Naive thymus-derived CD8-positive, alpha-beta T cell (primary cell): Measurements from ENCODE around the gene NOC4L. TPM values are rescaled to one million over a fixed set of nuclear protein-coding genes. Genes with fewer than 3 reads are reported as not detected.

Source experiments
- ATAC-seq, 2 donors: fragments of 150-1000 bp; cut with Tn5 transposase in 1 of 2; sonication (Bioruptor Pico), chemical (Tn5 transposase) in 1 of 2; 1 replicate in 1 of 2; 2 replicates in 1 of 2; pipeline ENCODE4 v1.10.0; 2021; ENCODE audit warnings: mild to moderate bottlenecking in 2 of 2, moderate library complexity in 2 of 2
- POLR2A ChIA-PET: fragments of 350-600 bp; sonication (Branson Sonifier 250); formaldehyde crosslinking; loops from one replicate; lab custom pipeline; 2021; ENCODE audit warnings: antibody characterized with exemption; lab: Charles Lee
- DNase-seq, 10 donors: peaks; one replicate each; pipeline versions ENCODE4 v3.0.0 to v3.0.0-alpha.2; 2020 to 2022
- H3K27ac Mint-ChIP-seq, 10 donors: one replicate each; pipeline ENCODE4 v1.8.0; 2020 to 2022; ENCODE audit warnings: mild to moderate bottlenecking in 10 of 10, mixed read lengths in 10 of 10, moderate library complexity in 4 of 10, inconsistent platforms in 1 of 10
- H3K27me3 Mint-ChIP-seq, 5 donors: one replicate each; pipeline ENCODE4 v1.8.0; 2021 to 2022; ENCODE audit warnings: mixed read lengths in 5 of 5
- H3K36me3 Mint-ChIP-seq, 3 donors: one replicate each; pipeline ENCODE4 v1.8.0; 2020 to 2022; ENCODE audit warnings: mixed read lengths in 3 of 3, mild to moderate bottlenecking in 2 of 3, inconsistent platforms in 1 of 3
- H3K4me1 Mint-ChIP-seq, 4 donors: one replicate each; pipeline ENCODE4 v1.8.0; 2021 to 2022; ENCODE audit warnings: mixed read lengths in 4 of 4
- H3K4me3 Mint-ChIP-seq, 10 donors: one replicate each; pipeline ENCODE4 v1.8.0; 2020 to 2022; ENCODE audit warnings: mild to moderate bottlenecking in 10 of 10, mixed read lengths in 10 of 10, moderate library complexity in 6 of 10, inconsistent platforms in 1 of 10
- H3K9me3 Mint-ChIP-seq, 9 donors: one replicate each; pipeline ENCODE4 v1.8.0; 2020 to 2022; ENCODE audit warnings: mixed read lengths in 9 of 9, mild to moderate bottlenecking in 3 of 9, inconsistent platforms in 1 of 9, moderate library complexity in 1 of 9
- polyA plus RNA-seq, 3 donors: library from polyadenylated mRNA; unstranded; fragments of 300-500 nt; fragmentation: Illumina TruSeq; gene quantifications; one replicate each; pipeline ENCODE4 v1.2.3, GENCODE V29; 2021
- total RNA-seq, 8 experiments: library from RNA in 2 of 8; stranded (reverse) in 2 of 8; gene quantifications; one replicate each; pipeline ENCODE4 v1.2.3 and lab custom pipeline; 2021 to 2026

Gene NOC4L
- total and polyA plus RNA-seq, 5 experiments from 2014 or later: 20.0 to 31.2 (median 23.5) TPM

GRCh38 chr12:132169376-132169775 is 25.1 kb downstream of the NOC4L start:
- H3K4me3 Mint-ChIP-seq: no peak overlapping the region
- DNase-seq: peak in 1 of 10 donors; percentile 4
- peaks cover 0 to 15% (median 0%) of the 10 kb centered on the region in 9 donors for H3K9me3 Mint-ChIP-seq
- POLR2A ChIA-PET: no interaction called here
- no peak for ATAC-seq
- H3K4me1 Mint-ChIP-seq: peaks cover 10 to 25% (median 18%) of the 10 kb centered on the region in 4 donors
- H3K36me3 Mint-ChIP-seq: no peaks in the 10 kb centered on the region
- H3K27ac Mint-ChIP-seq: no peak overlapping the region
- peaks cover 0 to 18% (median 2%) of the 10 kb centered on the region in 5 donors for H3K27me3 Mint-ChIP-seq

DNA sequence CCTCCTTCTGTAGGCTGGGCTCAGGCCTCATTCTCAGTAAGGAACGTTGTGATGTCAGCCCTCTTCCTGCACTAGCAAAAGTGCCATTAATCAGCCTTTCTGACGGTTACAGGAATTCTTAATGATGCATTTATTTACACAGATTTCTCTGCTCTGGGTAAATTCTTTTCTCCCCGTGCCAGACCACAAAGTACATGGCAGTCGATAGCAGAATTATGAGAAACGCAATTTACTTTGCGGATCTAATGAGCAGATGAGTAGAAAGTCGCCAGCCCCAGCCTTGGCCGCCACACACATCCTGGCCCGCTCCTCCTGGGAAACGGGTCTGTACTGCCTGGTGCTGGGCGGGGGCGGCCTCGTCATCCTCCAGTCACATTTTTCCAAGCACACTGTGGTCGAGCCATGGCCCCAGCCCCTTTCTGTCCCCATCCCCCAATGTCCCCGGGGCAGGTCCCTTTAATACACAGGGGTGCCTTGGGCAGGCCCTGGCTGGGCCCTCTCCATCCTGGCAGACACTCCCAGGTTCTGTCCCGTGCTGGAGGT is 25.9 kb downstream of the NOC4L start:
- Mint-ChIP-seq H3K4me3 (no peak overlapping the region), H3K9me3 (peaks cover 0 to 15% (median 0%) of the 10 kb centered on the region in 9 donors), H3K27ac (no peak overlapping the region), H3K36me3 (no peaks in the 10 kb centered on the region), H3K4me1 (peaks cover 15 to 29% (median 21%) of the 10 kb centered on the region in 4 donors), H3K27me3 (peaks cover 0 to 23% (median 3%) of the 10 kb centered on the region in 5 donors)
- no peak for DNase-seq
- POLR2A ChIA-PET: interaction anchor here (1.0 kb wide), 1 partner anchor 45 kb away, joined by 5 read pairs; no protein-coding TSS in a partner anchor
- ATAC-seq: no peak

- DNase-seq (peak in 1 of 10 donors; percentile 52), ATAC-seq (no peak)
- H3K27ac Mint-ChIP-seq: no peak overlapping the region
- POLR2A ChIA-PET: interaction anchor here (1.0 kb wide), 1 partner anchor 44 kb away, joined by 5 read pairs; no protein-coding TSS in a partner anchor
- H3K27me3 Mint-ChIP-seq: peaks cover 0 to 23% (median 3%) of the 10 kb centered on the region in 5 donors
- no peak overlapping the region for H3K4me3 Mint-ChIP-seq
- peaks cover 0 to 15% (median 0%) of the 10 kb centered on the region in 9 donors for H3K9me3 Mint-ChIP-seq
- H3K4me1 Mint-ChIP-seq: peaks cover 15 to 29% (median 21%) of the 10 kb centered on the region in 4 donors
- no peaks in the 10 kb centered on the region for H3K36me3 Mint-ChIP-seq
These were observed 26.5 kb downstream of the NOC4L start for GRCh38 chr12:132170637-132171292.

DNA sequence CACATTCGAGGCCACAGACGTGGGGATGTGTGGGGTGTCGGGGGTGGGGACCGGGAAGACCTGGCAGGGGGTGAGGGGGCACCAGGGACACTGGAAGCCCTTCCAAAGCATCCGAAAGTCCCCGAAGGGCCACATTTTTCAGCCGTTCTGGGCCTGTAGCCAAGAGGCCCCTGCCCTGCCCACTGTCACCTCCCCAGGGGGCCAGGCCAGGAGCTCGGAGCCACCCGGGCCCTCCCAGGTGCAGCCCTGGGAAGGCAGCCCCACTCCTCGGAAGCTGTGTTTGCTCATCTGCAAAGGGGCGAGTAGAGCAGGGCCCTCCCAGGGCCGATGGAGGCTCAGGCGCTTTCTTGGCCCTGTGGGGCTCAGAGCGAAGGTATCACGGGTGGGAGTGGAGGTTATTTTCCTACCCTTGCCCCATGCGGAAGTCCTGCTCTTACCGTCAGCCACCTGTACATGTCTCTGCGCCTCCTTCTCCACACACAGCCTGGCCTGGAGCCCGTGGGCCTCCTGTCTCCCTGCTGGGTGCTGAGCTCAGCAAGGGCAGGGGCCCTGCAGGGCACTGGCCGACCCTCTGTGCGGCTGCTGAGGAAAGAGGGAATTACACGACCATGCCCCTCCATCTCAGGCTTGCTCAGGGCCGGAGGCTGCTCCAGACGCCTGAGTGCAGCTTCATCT is 27.2 kb downstream of the NOC4L start:
- peaks cover 15 to 29% (median 21%) of the 10 kb centered on the region in 4 donors for H3K4me1 Mint-ChIP-seq
- POLR2A ChIA-PET: no interaction called here

GRCh38 chr12:132171968-132172521 is 27.8 kb downstream of the NOC4L start:
- H3K4me1 Mint-ChIP-seq: peaks cover 16 to 29% (median 21%) of the 10 kb centered on the region in 4 donors
- peak in 1 of 10 donors; percentile 56 for DNase-seq
- peaks cover 0 to 2% (median 0%) of the 10 kb centered on the region in 9 donors for H3K9me3 Mint-ChIP-seq
- POLR2A ChIA-PET: no interaction called here
- H3K27me3 Mint-ChIP-seq: peaks cover 0 to 24% (median 3%) of the 10 kb centered on the region in 5 donors
- ATAC-seq: no peak
- H3K4me3 Mint-ChIP-seq: no peak overlapping the region
- H3K27ac Mint-ChIP-seq: no peak overlapping the region
- no peaks in the 10 kb centered on the region for H3K36me3 Mint-ChIP-seq

More for the DNA sequence above, 27.2 kb downstream of the NOC4L start:
- peaks cover 0 to 9% (median 0%) of the 10 kb centered on the region in 9 donors for H3K9me3 Mint-ChIP-seq
- H3K27me3 Mint-ChIP-seq: peaks cover 0 to 22% (median 3%) of the 10 kb centered on the region in 5 donors
- no peaks in the 10 kb centered on the region for H3K36me3 Mint-ChIP-seq
- DNase-seq (peak in 1 of 10 donors; percentile 34), ATAC-seq (no peak)
- H3K4me3 Mint-ChIP-seq: no peak overlapping the region
- no peak overlapping the region for H3K27ac Mint-ChIP-seq

DNA sequence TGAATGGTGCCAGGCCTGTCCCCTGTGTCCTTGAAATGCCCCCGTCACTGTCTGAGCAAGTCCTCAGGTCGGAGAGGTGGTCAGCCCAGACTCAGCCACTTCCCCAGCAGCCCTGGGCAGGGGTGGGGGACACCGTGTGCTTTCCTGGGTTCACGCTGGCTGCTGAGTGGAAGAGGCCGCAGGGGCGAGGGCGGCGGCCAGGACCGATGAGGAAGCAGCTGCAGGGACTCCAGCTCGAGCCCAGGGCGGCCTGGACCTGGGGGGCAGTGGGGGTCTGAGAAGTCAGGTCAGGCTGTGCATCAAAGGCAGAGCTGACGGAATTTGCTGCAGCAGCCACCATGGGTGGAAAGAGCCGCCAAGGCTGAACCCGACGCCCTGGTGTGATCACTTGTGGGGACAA is 28.4 kb downstream of the NOC4L start:
- Mint-ChIP-seq H3K27ac (peak overlapping the region in 1 of 10 donors; percentile 62), H3K4me1 (peaks cover 14 to 25% (median 20%) of the 10 kb centered on the region in 4 donors), H3K27me3 (peaks cover 0 to 25% (median 3%) of the 10 kb centered on the region in 5 donors), H3K36me3 (no peaks in the 10 kb centered on the region), H3K9me3 (no peaks in the 10 kb centered on the region), H3K4me3 (peak overlapping the region in 4 of 10 donors; percentile 36 to 72 (median 62))
- no peak for ATAC-seq
- peak in 1 of 10 donors; percentile 48 for DNase-seq
- POLR2A ChIA-PET: no interaction called here

DNA sequence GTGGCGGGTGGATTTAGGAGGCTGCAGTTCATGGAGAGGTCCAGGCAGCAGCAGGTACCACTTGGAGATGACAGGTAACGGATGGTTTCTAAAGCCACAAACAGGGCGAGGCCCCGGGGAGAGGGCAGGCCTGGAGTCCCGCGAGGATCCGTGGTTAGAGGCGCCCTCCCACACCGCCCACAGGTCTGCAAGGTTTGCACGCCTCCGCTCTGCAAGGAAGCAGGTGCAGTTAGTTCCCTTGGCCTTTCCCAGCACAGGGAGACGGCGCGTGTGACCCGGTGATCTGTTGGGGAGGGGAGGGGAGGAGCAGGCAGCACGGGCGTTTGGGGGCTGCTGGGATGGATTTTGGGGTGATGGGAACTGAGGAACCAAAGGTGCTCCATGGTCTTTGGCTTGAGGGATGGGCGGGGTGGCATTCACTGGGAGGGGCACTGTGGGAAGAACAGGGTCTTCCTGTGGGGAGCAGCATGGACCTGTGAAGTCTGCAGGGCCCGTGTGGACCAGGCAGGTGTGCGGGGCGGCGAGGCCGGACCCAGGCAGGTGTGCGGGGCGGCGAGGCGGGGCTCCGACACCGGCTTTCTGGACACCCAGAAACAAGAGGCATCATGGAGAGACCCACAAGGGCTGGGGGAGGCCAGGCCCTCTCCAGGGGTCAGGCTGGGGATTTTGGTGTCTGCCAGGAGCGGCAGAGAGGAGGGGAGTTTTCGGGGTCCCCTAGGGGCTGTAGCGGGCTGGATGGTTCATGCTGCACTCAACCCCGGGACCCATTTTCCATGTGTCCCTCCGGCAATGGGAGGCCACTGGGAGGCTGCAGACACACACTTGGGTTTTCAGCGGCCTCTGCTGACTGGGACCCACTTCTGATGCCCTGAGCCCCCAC is 29.1 kb downstream of the NOC4L start:
- Mint-ChIP-seq H3K27me3 (peaks cover 0 to 25% (median 3%) of the 10 kb centered on the region in 5 donors), H3K9me3 (no peaks in the 10 kb centered on the region), H3K27ac (peak overlapping the region in 2 of 10 donors; percentile 18 to 62), H3K36me3 (no peaks in the 10 kb centered on the region), H3K4me3 (peak overlapping the region in 8 of 10 donors; percentile 6 to 80 (median 61)), H3K4me1 (peaks cover 14 to 24% (median 22%) of the 10 kb centered on the region in 4 donors)
- ATAC-seq (peak; percentile 77 to 78), DNase-seq (peak in 2 of 10 donors; percentile 12 to 68)
- POLR2A ChIA-PET: interaction anchor here (1.5 to 3.4 kb wide), 2 partner anchors 11 to 15 kb away, joined by 5 to 19 read pairs; no protein-coding TSS in a partner anchor

- peak overlapping the region in 5 of 10 donors; percentile 9 to 76 (median 25) for H3K27ac Mint-ChIP-seq
These were observed 30.0 kb downstream of the NOC4L start for GRCh38 chr12:132174015-132174838.

DNA sequence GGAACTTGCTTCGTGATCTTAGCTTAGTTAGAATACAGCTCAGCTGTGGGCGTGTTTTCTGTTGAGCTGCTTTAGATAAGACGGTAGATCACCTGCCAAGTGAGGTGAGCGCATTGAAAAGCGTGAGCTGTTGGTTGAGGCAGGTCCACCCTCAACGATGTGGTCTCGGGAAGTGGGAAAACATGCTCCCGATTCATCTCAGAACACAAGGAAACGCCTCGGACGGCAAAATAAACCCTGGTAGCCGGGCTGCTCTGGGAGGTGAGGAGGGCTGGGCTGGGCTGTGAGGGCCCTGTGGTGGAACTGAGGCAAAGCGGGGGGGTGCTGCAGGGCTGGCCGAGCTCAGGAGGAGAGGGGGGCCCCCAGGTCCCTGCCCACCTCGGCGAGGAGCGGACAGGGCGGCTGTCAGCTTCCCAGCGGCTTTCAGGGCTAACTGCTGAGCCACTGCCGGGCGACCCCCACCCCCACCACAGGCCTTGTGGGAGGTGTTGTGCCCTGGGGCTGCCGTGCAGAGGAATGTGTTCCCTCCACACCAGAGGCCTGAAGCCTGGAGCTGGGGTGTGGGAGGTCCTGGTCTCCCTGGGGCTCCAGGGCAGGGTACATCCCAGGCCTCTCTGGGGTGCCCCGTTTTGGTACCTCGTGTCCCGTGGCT is 30.7 kb downstream of the NOC4L start:
- no peak for ATAC-seq
- H3K27me3 Mint-ChIP-seq: peaks cover 0 to 22% (median 3%) of the 10 kb centered on the region in 5 donors
- DNase-seq: peak in 1 of 10 donors; percentile 5
- H3K4me1 Mint-ChIP-seq: peaks cover 22 to 40% (median 33%) of the 10 kb centered on the region in 4 donors
- no peaks in the 10 kb centered on the region for H3K9me3 Mint-ChIP-seq
- H3K36me3 Mint-ChIP-seq: no peaks in the 10 kb centered on the region
- H3K27ac Mint-ChIP-seq: peak overlapping the region in 5 of 10 donors; percentile 9 to 76 (median 25)
- peak overlapping the region in 4 of 10 donors; percentile 10 to 67 (median 38) for H3K4me3 Mint-ChIP-seq
- POLR2A ChIA-PET: interaction anchor here (1.4 to 3.4 kb wide), 6 partner anchors 9 to 20 kb away, joined by 3 to 19 read pairs (median 6); no protein-coding TSS in a partner anchor

More at GRCh38 chr12:132174015-132174838, 30.0 kb downstream of the NOC4L start:
- peaks cover 19 to 33% (median 30%) of the 10 kb centered on the region in 4 donors for H3K4me1 Mint-ChIP-seq
- POLR2A ChIA-PET: interaction anchor here (1.4 to 3.4 kb wide), 5 partner anchors 10 to 19 kb away, joined by 3 to 19 read pairs (median 7); no protein-coding TSS in a partner anchor
- DNase-seq (no peak), ATAC-seq (no peak)
- no peaks in the 10 kb centered on the region for H3K9me3 Mint-ChIP-seq
- H3K36me3 Mint-ChIP-seq: no peaks in the 10 kb centered on the region
- peak overlapping the region in 5 of 10 donors; percentile 10 to 67 (median 36) for H3K4me3 Mint-ChIP-seq
- peaks cover 0 to 25% (median 3%) of the 10 kb centered on the region in 5 donors for H3K27me3 Mint-ChIP-seq
